ENCODE results near the gene MTHFD2L.

GRCh38 chr4:74110670-74111069 is 47.2 kb upstream of the MTHFD2L start:
- no peak for TF ChIP-seq CTCF (IDR thresholded peaks at IDR 0.05; ENCODE audit: poor library complexity, severe bottlenecking)
- no peak for TF ChIP-seq POLR2AphosphoS5 (IDR thresholded peaks at IDR 0.05)
- TF ChIP-seq TAF1 (IDR thresholded peaks at IDR 0.05; ENCODE audit: low read depth), result no peak

Measured in neural cell (in vitro differentiated cells).